ENCODE measurements around the gene HNRNPU. TPM values are rescaled to one million over a fixed set of nuclear protein-coding genes. Genes with fewer than 3 reads are reported as not detected.

The HNRNPU gene
- total and polyA plus RNA-seq, 2 experiments from 2014 or later, result 166 to 226 TPM

DNA sequence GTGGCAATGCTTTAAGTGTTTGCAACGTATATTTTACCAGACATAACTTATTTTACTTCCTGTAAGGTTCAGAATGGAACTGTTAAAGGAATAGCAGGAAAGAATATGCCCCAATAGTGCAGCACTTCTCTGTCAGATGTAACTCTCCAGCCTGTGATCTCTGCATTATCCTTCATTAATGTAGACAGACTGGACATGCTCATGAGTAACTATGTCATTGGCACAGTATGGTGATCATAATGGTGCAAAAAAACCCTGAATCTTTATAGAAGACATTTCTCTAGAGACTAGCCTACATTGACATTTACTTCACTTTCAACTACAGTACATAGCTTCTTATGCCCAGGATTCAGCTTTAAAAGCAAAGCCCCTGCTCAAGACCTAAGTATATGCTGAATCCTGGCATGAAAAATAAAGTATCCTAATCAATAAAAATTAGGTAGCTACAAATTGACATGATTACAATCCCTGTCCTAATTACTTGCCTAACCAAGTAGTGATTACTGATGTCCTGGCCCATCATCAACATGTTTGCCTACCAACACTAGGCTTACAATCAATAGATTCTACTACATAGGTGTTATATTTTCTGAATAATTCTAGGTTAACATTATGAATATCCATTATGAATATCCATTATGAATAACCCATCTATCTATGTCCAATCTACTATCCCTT, 15.0 kb downstream of the HNRNPU start:
- Histone ChIP-seq H3K9ac (no peak overlapping the region), H4K20me1 (ENCODE audit: insufficient read depth) (no peaks in the 10 kb centered on the region), H3K27ac (peak overlapping the region; percentile 6; the same call in 1 of the 2 replicates), H2AFZ (no peak overlapping the region), H3F3A (ENCODE audit: insufficient read depth) (peaks cover 100% of the 10 kb centered on the region), H3K79me2 (ENCODE audit: insufficient read depth) (peaks cover 100% of the 10 kb centered on the region), H3K4me3 (no peak overlapping the region), H3K27me3 (replicated peaks; ENCODE audit: insufficient read depth) (no peaks in the 10 kb centered on the region), H3K4me2 (ENCODE audit: unreplicated experiment) (no peak overlapping the region), H3K9me2 (ENCODE audit: insufficient read depth) (no peaks in the 10 kb centered on the region), H3K36me3 (ENCODE audit: low read depth) (peaks cover 86% of the 10 kb centered on the region), H3K4me1 (ENCODE audit: insufficient read depth) (peaks cover under 1% of the 10 kb centered on the region; the same call in 1 of the 2 replicates), H3K9me3 (ENCODE audit: low read depth) (no peaks in the 10 kb centered on the region)
- DNase-seq, result no peak
- TF ChIP-seq EZH2 (IDR thresholded peaks at IDR 0.05; ENCODE audit: insufficient read depth, poor library complexity, severe bottlenecking), result no peak
- TF ChIP-seq EZH2phosphoT487 (IDR thresholded peaks at IDR 0.05; ENCODE audit: insufficient read depth, low read depth), result no peak
- WGBS, 2 experiments (ENCODE audit: low coverage in 1 of 2, low lambda C conversion rate in 2 of 2, missing lambda C conversion rate in 2 of 2), result 41 to 59% methylated on average over 1 of the region's 1 CpG
- in situ Hi-C loops (cut with MboI), result no loop called here

GRCh38 chr1:244846653-244847052, 17.7 kb downstream of the HNRNPU start:
- DNase-seq, result no peak
- H3K27ac ChIP-seq, result no peak overlapping the region
- no peaks in the 10 kb centered on the region for H4K20me1 ChIP-seq (ENCODE audit: insufficient read depth)
- peaks cover 86% of the 10 kb centered on the region for H3K36me3 ChIP-seq (ENCODE audit: low read depth)
- no peak overlapping the region for H2AFZ ChIP-seq
- TF ChIP-seq EZH2 (IDR thresholded peaks at IDR 0.05; ENCODE audit: insufficient read depth, poor library complexity, severe bottlenecking) (no peak), EZH2phosphoT487 (IDR thresholded peaks at IDR 0.05; ENCODE audit: insufficient read depth, low read depth) (no peak)
- H3K27me3 ChIP-seq (replicated peaks; ENCODE audit: insufficient read depth), result no peaks in the 10 kb centered on the region
- in situ Hi-C loops (cut with MboI), result no loop called here
- H3K9me2 ChIP-seq (ENCODE audit: insufficient read depth), result no peaks in the 10 kb centered on the region
- WGBS, 2 experiments (ENCODE audit: low coverage in 1 of 2, low lambda C conversion rate in 2 of 2, missing lambda C conversion rate in 2 of 2), result 97 to 98% methylated on average over 6 of the region's 6 CpGs
- no peak overlapping the region for H3K9ac ChIP-seq
- H3K79me2 ChIP-seq (ENCODE audit: insufficient read depth), result peaks cover 100% of the 10 kb centered on the region
- peaks cover 100% of the 10 kb centered on the region for H3F3A ChIP-seq (ENCODE audit: insufficient read depth)
- H3K9me3 ChIP-seq (ENCODE audit: low read depth), result no peaks in the 10 kb centered on the region
- peaks cover 14% of the 10 kb centered on the region for H3K4me1 ChIP-seq (ENCODE audit: insufficient read depth)
- no peak overlapping the region for H3K4me3 ChIP-seq
- no peak overlapping the region for H3K4me2 ChIP-seq (ENCODE audit: unreplicated experiment)

DNA sequence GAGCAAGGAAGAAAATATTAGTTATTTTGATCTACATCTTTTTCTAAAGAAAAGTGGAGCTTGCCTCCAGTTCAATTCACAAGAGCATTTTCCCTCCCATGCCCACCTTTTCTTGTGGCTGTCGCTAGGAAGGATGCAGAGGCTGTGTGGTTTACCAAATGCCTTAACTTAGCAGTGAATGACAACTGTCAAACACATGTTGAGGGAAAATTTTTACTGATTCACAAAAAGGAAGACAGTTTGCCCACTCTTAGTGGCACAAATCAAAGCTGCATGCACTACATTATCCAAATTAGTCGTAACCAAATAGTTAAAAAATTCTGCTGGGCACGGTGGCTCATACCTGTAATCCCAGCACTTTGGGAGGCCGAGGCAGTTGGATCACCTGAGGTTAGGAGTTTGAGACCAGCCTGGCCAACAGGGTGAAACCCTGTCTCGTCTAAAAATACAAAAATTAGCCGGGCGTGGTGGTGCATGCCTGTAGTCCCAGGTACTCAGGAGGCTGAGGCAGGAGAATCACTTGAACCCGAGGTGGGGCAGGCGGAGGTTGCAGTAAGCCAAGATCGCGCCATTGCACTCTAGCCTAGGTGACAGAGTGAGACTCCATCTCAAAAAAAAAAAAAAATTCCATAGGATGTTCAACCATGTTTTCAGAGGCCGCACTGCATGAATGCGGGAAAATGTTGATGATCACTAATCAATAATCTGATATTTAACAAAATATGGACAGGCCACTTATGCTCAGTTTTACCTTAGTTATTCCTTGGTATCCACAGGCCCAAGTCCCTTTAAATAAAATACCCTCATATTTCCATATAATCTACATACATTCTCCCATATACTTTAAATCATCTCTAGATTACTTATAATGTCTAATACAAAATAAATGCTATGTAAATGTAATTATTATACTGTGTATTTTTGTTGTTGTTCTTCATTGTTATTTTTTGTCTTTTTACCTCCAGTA, 19.9 kb downstream of the HNRNPU start:
- no peak overlapping the region for H3K4me2 ChIP-seq (ENCODE audit: unreplicated experiment)
- H3K9me3 ChIP-seq (ENCODE audit: low read depth), result no peaks in the 10 kb centered on the region
- peaks cover 99% of the 10 kb centered on the region for H3F3A ChIP-seq (ENCODE audit: insufficient read depth)
- in situ Hi-C loops (cut with MboI), result no loop called here
- peaks cover 100% of the 10 kb centered on the region for H3K79me2 ChIP-seq (ENCODE audit: insufficient read depth)
- H3K27ac ChIP-seq, result peak overlapping the region; percentile 37
- H4K20me1 ChIP-seq (ENCODE audit: insufficient read depth), result no peaks in the 10 kb centered on the region
- no peak overlapping the region for H2AFZ ChIP-seq
- H3K27me3 ChIP-seq (replicated peaks; ENCODE audit: insufficient read depth), result no peaks in the 10 kb centered on the region
- 79 to 87% methylated on average over 13 of the region's 13 CpGs for WGBS, 2 experiments (ENCODE audit: low coverage in 1 of 2, low lambda C conversion rate in 2 of 2, missing lambda C conversion rate in 2 of 2)
- no peaks in the 10 kb centered on the region for H3K9me2 ChIP-seq (ENCODE audit: insufficient read depth)
- no peak for TF ChIP-seq EZH2phosphoT487 (IDR thresholded peaks at IDR 0.05; ENCODE audit: insufficient read depth, low read depth)
- TF ChIP-seq EZH2 (IDR thresholded peaks at IDR 0.05; ENCODE audit: insufficient read depth, poor library complexity, severe bottlenecking), result no peak
- peaks cover 14% of the 10 kb centered on the region for H3K4me1 ChIP-seq (ENCODE audit: insufficient read depth)
- no peak overlapping the region for H3K4me3 ChIP-seq
- DNase-seq, result no peak
- peak overlapping the region; percentile 26; the same call in 1 of the 2 replicates for H3K9ac ChIP-seq
- peaks cover 85% of the 10 kb centered on the region for H3K36me3 ChIP-seq (ENCODE audit: low read depth)

DNA sequence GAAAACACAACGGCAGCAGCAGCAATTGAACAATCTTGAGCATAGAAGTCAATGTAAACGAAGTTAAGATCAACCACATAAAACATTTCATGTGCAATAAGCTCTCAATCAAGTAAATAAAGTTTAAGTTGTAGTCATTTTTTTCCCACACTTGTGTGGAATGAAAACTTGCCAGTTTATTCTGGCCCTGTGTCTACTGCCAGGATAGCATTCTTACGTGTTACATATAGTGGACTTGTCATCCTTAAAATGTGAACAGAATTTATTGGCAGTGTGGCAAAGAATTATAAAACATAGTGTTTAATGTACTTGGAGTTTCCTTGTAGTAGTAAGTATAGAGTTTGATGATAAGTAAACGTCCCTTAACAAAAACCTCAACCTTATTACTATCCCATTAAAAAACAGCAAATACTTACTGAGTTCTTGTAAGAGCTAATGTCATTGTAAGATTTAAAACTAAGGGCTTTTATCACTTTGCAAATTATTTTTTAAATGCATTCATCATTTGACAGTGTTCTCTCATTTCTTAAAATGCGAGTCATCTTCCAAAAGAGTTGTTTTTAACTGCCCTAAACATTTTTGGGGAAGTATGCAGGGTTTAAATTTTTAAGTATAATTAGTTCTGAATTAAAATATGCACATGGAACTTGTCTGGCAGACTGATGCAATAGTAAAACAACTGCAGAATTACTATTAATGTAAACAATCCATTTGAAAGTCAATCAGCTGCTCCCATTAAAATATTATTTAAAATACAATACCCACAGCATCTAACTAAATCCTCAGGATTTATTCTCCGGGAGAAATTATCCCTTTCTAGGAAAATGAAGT, 21.0 kb downstream of the HNRNPU start:
- H3K27ac ChIP-seq, result peak overlapping the region; percentile 37
- DNase-seq, result peak; percentile 24
- in situ Hi-C loops (cut with MboI), result no loop called here
- peaks cover 100% of the 10 kb centered on the region for H3K79me2 ChIP-seq (ENCODE audit: insufficient read depth)
- no peaks in the 10 kb centered on the region for H3K9me3 ChIP-seq (ENCODE audit: low read depth)
- H3K9ac ChIP-seq, result peak overlapping the region; percentile 26; the same call in 1 of the 2 replicates
- H3K27me3 ChIP-seq (replicated peaks; ENCODE audit: insufficient read depth), result no peaks in the 10 kb centered on the region
- H3K4me3 ChIP-seq, result no peak overlapping the region
- peaks cover 97% of the 10 kb centered on the region for H3F3A ChIP-seq (ENCODE audit: insufficient read depth)
- TF ChIP-seq EZH2 (IDR thresholded peaks at IDR 0.05; ENCODE audit: insufficient read depth, poor library complexity, severe bottlenecking) (no peak), EZH2phosphoT487 (IDR thresholded peaks at IDR 0.05; ENCODE audit: insufficient read depth, low read depth) (no peak)
- no peaks in the 10 kb centered on the region for H3K9me2 ChIP-seq (ENCODE audit: insufficient read depth)
- peak overlapping the region; percentile 17 for H3K4me2 ChIP-seq (ENCODE audit: unreplicated experiment)
- 96 to 97% methylated on average over 6 of the region's 6 CpGs for WGBS, 2 experiments (ENCODE audit: low coverage in 1 of 2, low lambda C conversion rate in 2 of 2, missing lambda C conversion rate in 2 of 2)
- H3K36me3 ChIP-seq (ENCODE audit: low read depth), result peaks cover 79% of the 10 kb centered on the region
- no peak overlapping the region for H2AFZ ChIP-seq
- peaks cover 14% of the 10 kb centered on the region for H3K4me1 ChIP-seq (ENCODE audit: insufficient read depth)
- H4K20me1 ChIP-seq (ENCODE audit: insufficient read depth), result no peaks in the 10 kb centered on the region

All from GM23248 (cell line).